ENCODE data around the gene COPS7A. TPM values are rescaled to one million over a fixed set of nuclear protein-coding genes. Genes with fewer than 3 reads are reported as not detected.
A peak's percentile ranks its signal among the peaks of the same experiment; 100 is the strongest.

Gene COPS7A
- 36.8 TPM for polyA plus RNA-seq

- Mint-ChIP-seq H3K27ac (peak within 1 kb of the TSS; percentile 91 to 98 (median 95)), H3K27me3 (no peaks in the 10 kb centered on the region), H3K4me3 (peak within 1 kb of the TSS; percentile 87 to 98 (median 94)), H3K36me3 (peaks cover 7% of the 10 kb centered on the region), H3K9me3 (peaks cover 0 to 2% (median 0%) of the 10 kb centered on the region in 3 donors), H3K4me1 (peaks cover 8 to 22% (median 17%) of the 10 kb centered on the region in 3 donors)
Measured at GRCh38 chr12:6723607-6724408, at the start of gene COPS7A. Gene COPS7A (plus strand): TSS chr12:6724046. CDS start chr12:6724657, 611 bp downstream.

GRCh38 chr12:6676962-6677361 is 46.9 kb upstream of the COPS7A start:
- H3K27me3 Mint-ChIP-seq = no peaks in the 10 kb centered on the region
- H3K36me3 Mint-ChIP-seq = no peaks in the 10 kb centered on the region
- H3K4me3 Mint-ChIP-seq = no peak overlapping the region
- H3K9me3 Mint-ChIP-seq = no peaks in the 10 kb centered on the region
- peaks cover 5 to 9% (median 9%) of the 10 kb centered on the region in 3 donors for H3K4me1 Mint-ChIP-seq
- no peak overlapping the region for H3K27ac Mint-ChIP-seq

DNA sequence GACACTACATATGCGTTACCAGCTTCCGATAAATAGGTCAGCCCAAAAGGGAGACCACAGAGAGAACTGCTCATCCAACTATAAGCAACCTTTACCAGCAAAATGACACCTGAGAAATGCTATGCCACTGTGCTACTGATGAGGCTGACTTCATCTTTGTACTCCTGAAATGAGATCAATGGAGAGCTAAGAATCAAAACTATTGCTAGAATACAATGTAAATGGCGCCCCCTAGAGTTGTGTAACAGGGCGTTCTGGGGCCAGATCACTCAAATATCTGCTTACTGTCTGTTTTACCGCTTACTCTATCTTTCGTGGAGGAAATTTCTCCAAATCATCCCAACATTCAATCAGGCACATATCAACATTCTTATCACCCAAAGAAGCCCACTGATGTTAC is 39.2 kb upstream of the COPS7A start:
- peak overlapping the region in 1 of 3 donors; percentile 71 for H3K27ac Mint-ChIP-seq
- H3K36me3 Mint-ChIP-seq = no peaks in the 10 kb centered on the region
- no peaks in the 10 kb centered on the region for H3K9me3 Mint-ChIP-seq
- H3K27me3 Mint-ChIP-seq = no peaks in the 10 kb centered on the region
- peak overlapping the region in 1 of 4 donors; percentile 81 for H3K4me3 Mint-ChIP-seq
- H3K4me1 Mint-ChIP-seq = peaks cover 38 to 45% (median 38%) of the 10 kb centered on the region in 3 donors

DNA sequence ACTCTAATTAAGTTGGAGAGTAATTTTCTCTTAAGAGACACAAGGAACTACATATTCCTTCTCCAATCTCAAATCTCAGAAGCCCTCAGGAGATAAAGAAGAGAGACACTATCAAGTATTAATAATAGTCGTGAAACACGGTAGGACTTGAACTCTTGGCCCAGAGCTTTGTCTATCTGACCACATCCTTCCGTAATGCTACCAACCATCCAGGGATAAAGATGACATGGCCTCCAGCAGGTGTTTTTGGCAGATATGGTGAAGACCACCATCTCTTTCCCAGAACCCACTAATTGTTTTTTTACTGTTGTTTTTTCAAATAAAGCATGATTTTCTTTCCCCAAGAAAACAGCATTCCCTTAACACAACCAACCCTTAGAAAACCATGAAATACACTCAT is 38.0 kb upstream of the COPS7A start:
- Mint-ChIP-seq H3K36me3 (no peaks in the 10 kb centered on the region), H3K4me1 (peaks cover 38 to 51% (median 44%) of the 10 kb centered on the region in 3 donors), H3K4me3 (peak overlapping the region in 3 of 4 donors; percentile 39 to 90 (median 42)), H3K9me3 (no peaks in the 10 kb centered on the region), H3K27ac (peak overlapping the region in 1 of 3 donors; percentile 87), H3K27me3 (no peaks in the 10 kb centered on the region)

GRCh38 chr12:6688543-6688998 is 35.3 kb upstream of the COPS7A start:
- Mint-ChIP-seq H3K36me3 (no peaks in the 10 kb centered on the region), H3K27ac (peak overlapping the region; percentile 87 to 99 (median 95)), H3K4me1 (peaks cover 31 to 47% (median 39%) of the 10 kb centered on the region in 3 donors), H3K4me3 (peak overlapping the region; percentile 90 to 98 (median 95)), H3K27me3 (no peaks in the 10 kb centered on the region), H3K9me3 (no peaks in the 10 kb centered on the region)

GRCh38 chr12:6688999-6689882 is 34.6 kb upstream of the COPS7A start, which contains the start of gene ZNF384:
Gene ZNF384 (minus strand): TSS chr12:6689375. CDS start chr12:6679520, 9,855 bp downstream.
- Mint-ChIP-seq H3K27ac (peak within 1 kb of the TSS; percentile 87 to 99 (median 95)), H3K9me3 (no peaks in the 10 kb centered on the region), H3K36me3 (no peaks in the 10 kb centered on the region), H3K4me1 (peaks cover 31 to 46% (median 39%) of the 10 kb centered on the region in 3 donors), H3K4me3 (peak within 1 kb of the TSS; percentile 90 to 98 (median 95)), H3K27me3 (no peaks in the 10 kb centered on the region)

DNA sequence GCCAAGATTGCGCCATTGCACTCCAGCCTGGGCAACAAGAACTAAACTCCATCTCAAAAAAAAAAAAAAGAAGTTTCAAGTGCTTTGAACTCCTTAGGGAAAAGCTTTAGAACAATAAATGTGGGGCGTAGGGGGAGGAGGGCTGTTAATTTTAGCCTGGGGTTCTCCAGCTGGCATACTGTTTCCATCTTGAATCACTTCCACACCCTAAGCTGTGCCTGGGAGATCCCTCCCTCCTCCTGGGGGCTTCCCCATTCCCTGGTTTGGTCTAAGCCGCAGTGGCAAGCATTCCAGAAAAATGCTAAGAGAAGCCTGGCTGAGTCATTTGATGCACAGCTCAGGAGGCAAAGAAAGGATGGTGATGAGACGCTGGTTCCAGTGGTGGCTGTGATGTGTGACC is 32.4 kb upstream of the COPS7A start:
- H3K4me3 Mint-ChIP-seq = peak overlapping the region in 1 of 4 donors; percentile 39
- no peaks in the 10 kb centered on the region for H3K9me3 Mint-ChIP-seq
- peaks cover 2% of the 10 kb centered on the region for H3K27me3 Mint-ChIP-seq
- no peaks in the 10 kb centered on the region for H3K36me3 Mint-ChIP-seq
- peaks cover 29 to 42% (median 30%) of the 10 kb centered on the region in 3 donors for H3K4me1 Mint-ChIP-seq
- no peak overlapping the region for H3K27ac Mint-ChIP-seq

GRCh38 chr12:6692888-6693287 is 31.0 kb upstream of the COPS7A start:
- peaks cover 2% of the 10 kb centered on the region for H3K27me3 Mint-ChIP-seq
- no peaks in the 10 kb centered on the region for H3K36me3 Mint-ChIP-seq
- peaks cover 23 to 41% (median 23%) of the 10 kb centered on the region in 3 donors for H3K4me1 Mint-ChIP-seq
- no peak overlapping the region for H3K27ac Mint-ChIP-seq
- no peak overlapping the region for H3K4me3 Mint-ChIP-seq
- no peaks in the 10 kb centered on the region for H3K9me3 Mint-ChIP-seq

GRCh38 chr12:6693832-6694355 is 30.0 kb upstream of the COPS7A start:
- Mint-ChIP-seq H3K27ac (no peak overlapping the region), H3K27me3 (peaks cover 2% of the 10 kb centered on the region), H3K4me3 (no peak overlapping the region), H3K4me1 (peaks cover 23 to 38% (median 24%) of the 10 kb centered on the region in 3 donors), H3K9me3 (no peaks in the 10 kb centered on the region), H3K36me3 (no peaks in the 10 kb centered on the region)

DNA sequence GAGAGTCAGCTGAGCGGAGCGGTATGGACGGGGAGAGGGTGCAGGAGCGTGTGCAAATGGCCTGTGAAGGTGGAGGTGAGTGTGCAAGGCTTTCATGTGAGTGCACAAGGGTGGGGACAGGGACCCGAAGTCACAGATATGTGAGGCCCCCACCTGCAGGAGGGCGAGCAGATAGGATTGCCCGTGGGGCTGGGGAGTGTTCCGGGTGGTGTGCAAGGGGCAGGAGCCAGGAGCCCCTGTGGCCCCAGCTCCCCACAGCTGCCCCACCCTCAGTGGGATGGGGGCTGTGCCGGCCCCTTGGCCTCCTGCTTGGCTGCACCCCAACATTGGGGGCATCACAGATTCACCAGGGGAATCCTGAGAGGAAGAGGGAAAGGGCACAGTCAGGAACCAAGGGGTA is 29.1 kb upstream of the COPS7A start:
- Mint-ChIP-seq H3K27ac (no peak overlapping the region), H3K4me3 (no peak overlapping the region), H3K9me3 (no peaks in the 10 kb centered on the region), H3K36me3 (no peaks in the 10 kb centered on the region), H3K4me1 (peaks cover 17 to 40% (median 26%) of the 10 kb centered on the region in 3 donors), H3K27me3 (peaks cover 6% of the 10 kb centered on the region)

GRCh38 chr12:6695313-6696045 is 28.4 kb upstream of the COPS7A start:
- peaks cover 11 to 34% (median 27%) of the 10 kb centered on the region in 3 donors for H3K4me1 Mint-ChIP-seq
- no peaks in the 10 kb centered on the region for H3K9me3 Mint-ChIP-seq
- peak overlapping the region in 1 of 3 donors; percentile 34 for H3K27ac Mint-ChIP-seq
- peaks cover 8% of the 10 kb centered on the region for H3K27me3 Mint-ChIP-seq
- peak overlapping the region in 1 of 4 donors; percentile 75 for H3K4me3 Mint-ChIP-seq
- no peaks in the 10 kb centered on the region for H3K36me3 Mint-ChIP-seq

DNA sequence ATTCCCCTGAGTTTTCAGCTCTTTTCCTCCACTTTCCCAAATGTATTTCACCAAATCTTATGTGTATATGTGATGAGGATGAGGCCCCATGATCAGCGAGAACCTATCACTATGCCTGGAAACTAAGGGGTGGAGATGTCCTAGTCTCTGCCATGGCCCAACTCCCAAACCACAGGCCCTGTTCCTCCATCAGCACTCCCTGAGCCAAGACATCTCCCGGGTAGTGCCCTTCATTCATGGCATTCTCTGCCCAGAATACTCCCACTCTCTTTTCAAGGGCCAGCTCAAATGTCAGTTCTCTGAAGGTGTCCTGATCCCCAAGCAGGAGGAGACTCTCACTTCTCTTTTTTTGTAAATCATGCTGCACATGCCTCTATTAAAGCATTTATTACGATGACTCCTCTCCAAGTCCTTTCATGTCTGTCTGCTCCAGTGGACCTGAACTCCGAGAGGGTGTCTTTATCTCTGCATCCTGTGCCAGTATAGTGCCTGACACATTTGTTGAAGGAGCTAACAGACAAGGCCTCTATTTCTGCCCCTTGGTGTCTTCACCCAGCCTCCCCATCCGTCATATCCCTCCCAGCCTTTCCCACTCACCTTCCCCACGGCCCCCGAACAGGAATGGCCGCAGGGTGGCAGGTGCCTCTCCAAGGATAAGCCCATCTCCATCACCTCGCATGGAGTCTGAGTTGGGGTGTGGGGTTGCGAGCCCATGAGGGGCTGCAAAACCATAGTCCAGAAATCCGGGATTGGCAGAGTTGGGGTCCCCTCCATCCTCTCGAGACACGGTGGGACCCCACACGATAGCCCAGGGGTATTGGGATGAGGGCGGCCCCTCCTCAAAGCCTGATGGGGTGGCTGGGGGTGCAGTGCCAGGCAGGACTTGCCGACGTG is 26.9 kb upstream of the COPS7A start:
- peaks cover 20% of the 10 kb centered on the region for H3K27me3 Mint-ChIP-seq
- H3K4me1 Mint-ChIP-seq = peaks cover 20 to 41% (median 30%) of the 10 kb centered on the region in 3 donors
- H3K36me3 Mint-ChIP-seq = no peaks in the 10 kb centered on the region
- peak overlapping the region; percentile 22 to 72 (median 60) for H3K4me3 Mint-ChIP-seq
- H3K9me3 Mint-ChIP-seq = peaks cover 0 to 3% (median 0%) of the 10 kb centered on the region in 3 donors
- H3K27ac Mint-ChIP-seq = peak overlapping the region in 2 of 3 donors; percentile 4 to 65

All from IgD-negative memory B cell (primary cell).